A673 (cell line): Measurements from ENCODE around the gene ZMYND11. TPM values are rescaled to one million over a fixed set of nuclear protein-coding genes. Genes with fewer than 3 reads are reported as not detected.

Source experiments
- Bru-seq: library from RNA; stranded (reverse); fragments of 400-500 nt; gene quantifications from one replicate; lab custom pipeline; 2021; lab: Mats Ljungman, UMichigan
- BruChase-seq, 2 experiments: library from RNA; stranded (reverse); fragments of 400-500 nt; gene quantifications; one replicate each; lab custom pipeline; 2021; lab: Mats Ljungman, UMichigan
- BruUV-seq: library from RNA; stranded (reverse); fragments of 400-500 nt; replicated peaks from 2 replicates; lab custom pipeline; 2021; lab: Mats Ljungman, UMichigan
- CTCF ChIA-PET: fragments of 300-600 bp; sonication (Branson Sonifier 250); formaldehyde crosslinking; loops from one replicate; lab custom pipeline; 2022; ENCODE audit warnings: antibody characterized with exemption; lab: Charles Lee
- POLR2A ChIA-PET: fragments of 300-600 bp; sonication (Branson Sonifier 250); formaldehyde crosslinking; loops from one replicate; lab custom pipeline; 2022; ENCODE audit warnings: antibody characterized with exemption; ENCODE audit not compliant: low non-redundant PET; lab: Charles Lee
- DNase-seq: peaks from one replicate; pipeline ENCODE4 v3.0.0-alpha.2; 2015; ENCODE audit warnings: low spot score
- H3K27ac ChIP-seq: fragments of 200-600 bp; sonication (generic); 2 replicates; pipeline ENCODE4 v1.5.1; 2016; ENCODE audit warnings: mixed run types, low read depth, mild to moderate bottlenecking, mixed read lengths, antibody characterized with exemption, low read length; ENCODE audit not compliant: poor library complexity, severe bottlenecking
- H3K27me3 ChIP-seq: fragments of 200-600 bp; sonication (generic); replicated peaks from 2 replicates; pipeline ENCODE4 v1.6.1; 2017; ENCODE audit warnings: mixed run types, low read depth, mild to moderate bottlenecking, mixed read lengths, antibody characterized with exemption, low read length; ENCODE audit not compliant: insufficient read depth, poor library complexity
- H3K36me3 ChIP-seq: fragments of 200-600 bp; sonication (generic); 2 replicates; pipeline ENCODE4 v1.6.1; 2016; ENCODE audit warnings: mixed run types, mild to moderate bottlenecking, mixed read lengths, antibody characterized with exemption, low read length; ENCODE audit not compliant: insufficient read depth, poor library complexity, severe bottlenecking
- H3K4me1 ChIP-seq: fragments of 200-600 bp; sonication (generic); 2 replicates; pipeline ENCODE4 v1.6.1; 2017; ENCODE audit warnings: mixed run types, mild to moderate bottlenecking, mixed read lengths, antibody characterized with exemption, low read length; ENCODE audit not compliant: insufficient read depth, poor library complexity, severe bottlenecking
- H3K4me3 ChIP-seq: fragments of 200-600 bp; sonication (generic); 2 replicates; pipeline ENCODE4 v1.5.1; 2016; ENCODE audit warnings: low read depth, mixed run types, mild to moderate bottlenecking, mixed read lengths, low read length; ENCODE audit not compliant: poor library complexity, severe bottlenecking
- H3K9me3 ChIP-seq: fragments of 200-600 bp; sonication (generic); 2 replicates; pipeline ENCODE4 v1.6.1; 2016; ENCODE audit warnings: mixed run types, low read depth, mild to moderate bottlenecking, mixed read lengths, antibody characterized with exemption, low read length; ENCODE audit not compliant: poor library complexity, severe bottlenecking
- EZH2 ChIP-seq: fragments of 200-600 bp; sonication (generic); IDR thresholded peaks from 2 replicates; pipeline ENCODE4 v1.6.1; 2017; ENCODE audit warnings: borderline replicate concordance, low read depth, mild to moderate bottlenecking, mixed read lengths, antibody characterized with exemption, low read length; ENCODE audit not compliant: poor library complexity, severe bottlenecking
- intact Hi-C: fragments of 100-400 bp; cut with micrococcal nuclease; formaldehyde crosslinking; loops from one replicate; pipeline ENCODE4 v1.10.0; 2022; ENCODE audit not compliant: unreplicated experiment
- long read RNA-seq: library from polyadenylated mRNA; stranded (forward); transcript quantifications from one replicate; pipeline ENCODE4 v2.0.0, GENCODE V29; 2022
- total RNA-seq: library from RNA; stranded (reverse); gene quantifications from 2 replicates; pipeline ENCODE4 v1.2.3, GENCODE V29; 2021
- TF ChIP-seq, protein P1 (sequence below): fragments of 300-800, 200-600 bp; sonication (generic); conservative IDR thresholded peaks from 2 replicates; pipeline ENCODE4 v1.5.1; 2017; ENCODE audit warnings: low read depth, mild to moderate bottlenecking, antibody characterized with exemption, low read length, moderate library complexity, mixed read lengths

ZMYND11 gene
- total RNA-seq = 81.2 and 82.8 TPM in 2 replicates
- percentile 91 among the genes with signal in this experiment for Bru-seq, nascent RNA
- BruChase-seq, experiment 1, labeled RNA remaining after a 2-hour chase = percentile 89 among the genes with signal in this experiment
- BruChase-seq, experiment 2, labeled RNA remaining after a 6-hour chase = percentile 86 among the genes with signal in this experiment
- long read RNA-seq, full-length matches to known transcripts = 24 of 99 reads
- long read RNA-seq, partial matches to known transcripts = 18 of 99 reads
- long read RNA-seq, other reads (novel, unspliced or antisense) = 57 of 99 reads

DNA sequence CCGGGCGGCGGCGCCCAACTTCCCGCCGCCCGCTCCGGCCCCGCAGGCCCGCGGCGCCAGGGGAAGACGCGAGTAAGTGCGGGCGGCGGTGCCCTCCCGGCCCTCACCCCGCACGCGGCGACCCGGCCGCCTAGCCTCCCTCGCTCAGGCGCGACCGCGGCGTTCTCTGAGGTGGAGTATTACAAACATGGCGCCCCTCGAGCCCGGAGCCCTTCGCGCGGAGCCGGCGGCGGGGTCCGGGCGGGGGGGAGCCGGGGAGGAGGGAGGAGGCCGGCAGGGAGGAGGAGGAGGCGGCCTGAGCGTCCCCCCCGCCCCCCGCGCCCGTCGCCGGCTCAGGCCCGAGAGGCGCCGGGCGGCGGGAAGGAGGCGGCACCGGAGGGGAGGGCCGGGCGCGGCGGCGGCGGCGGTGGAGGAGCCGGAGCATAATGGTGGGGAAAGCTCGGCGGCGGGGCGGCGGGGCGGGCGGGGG, at the start of gene ZMYND11:
ZMYND11 (plus strand) TSS at position 324 of the 469 bp plus-strand sequence. CDS start 44,558 bp downstream, outside the sequence.
- BruUV-seq = no TSS peak
- TF ChIP-seq EZH2 = no peak
- TF ChIP-seq, protein P1, sequence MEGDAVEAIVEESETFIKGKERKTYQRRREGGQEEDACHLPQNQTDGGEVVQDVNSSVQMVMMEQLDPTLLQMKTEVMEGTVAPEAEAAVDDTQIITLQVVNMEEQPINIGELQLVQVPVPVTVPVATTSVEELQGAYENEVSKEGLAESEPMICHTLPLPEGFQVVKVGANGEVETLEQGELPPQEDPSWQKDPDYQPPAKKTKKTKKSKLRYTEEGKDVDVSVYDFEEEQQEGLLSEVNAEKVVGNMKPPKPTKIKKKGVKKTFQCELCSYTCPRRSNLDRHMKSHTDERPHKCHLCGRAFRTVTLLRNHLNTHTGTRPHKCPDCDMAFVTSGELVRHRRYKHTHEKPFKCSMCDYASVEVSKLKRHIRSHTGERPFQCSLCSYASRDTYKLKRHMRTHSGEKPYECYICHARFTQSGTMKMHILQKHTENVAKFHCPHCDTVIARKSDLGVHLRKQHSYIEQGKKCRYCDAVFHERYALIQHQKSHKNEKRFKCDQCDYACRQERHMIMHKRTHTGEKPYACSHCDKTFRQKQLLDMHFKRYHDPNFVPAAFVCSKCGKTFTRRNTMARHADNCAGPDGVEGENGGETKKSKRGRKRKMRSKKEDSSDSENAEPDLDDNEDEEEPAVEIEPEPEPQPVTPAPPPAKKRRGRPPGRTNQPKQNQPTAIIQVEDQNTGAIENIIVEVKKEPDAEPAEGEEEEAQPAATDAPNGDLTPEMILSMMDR = no peak
- Histone ChIP-seq H3K4me1 (peaks cover 21% of the 10 kb centered on the region), H3K9me3 (no peaks in the 10 kb centered on the region), H3K36me3 (no peaks in the 10 kb centered on the region), H3K27me3 (no peaks in the 10 kb centered on the region), H3K4me3 (peak within 1 kb of the TSS; percentile 66), H3K27ac (peak within 1 kb of the TSS; percentile 97)
- ChIA-PET CTCF (no interaction called here), POLR2A (no interaction called here)
- intact Hi-C loops = no loop called here
- DNase-seq = peak; percentile 82

DNA sequence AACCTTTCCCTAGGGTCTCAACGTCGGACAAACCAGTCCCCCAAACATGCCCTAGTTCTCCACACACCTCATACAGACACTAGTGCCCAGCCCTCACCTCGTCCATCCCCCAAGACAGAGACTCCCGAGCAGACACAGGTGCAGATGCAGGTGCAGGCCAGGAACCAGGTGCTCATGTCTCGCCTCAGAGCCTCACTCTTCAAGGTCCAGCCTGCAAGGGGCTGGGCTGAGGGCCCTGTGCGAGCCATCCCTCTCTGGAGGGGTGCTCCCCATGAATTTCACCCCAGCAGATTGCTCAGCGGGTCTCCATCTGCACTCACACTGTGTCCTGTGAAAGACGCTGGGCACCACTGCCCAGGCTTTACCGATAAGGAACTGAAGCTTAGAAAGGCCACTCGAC, 49.2 kb upstream of the ZMYND11 start:
- ChIA-PET CTCF (no interaction called here), POLR2A (no interaction called here)
- TF ChIP-seq, protein P1 = no peak
- no peak for TF ChIP-seq EZH2

DNA sequence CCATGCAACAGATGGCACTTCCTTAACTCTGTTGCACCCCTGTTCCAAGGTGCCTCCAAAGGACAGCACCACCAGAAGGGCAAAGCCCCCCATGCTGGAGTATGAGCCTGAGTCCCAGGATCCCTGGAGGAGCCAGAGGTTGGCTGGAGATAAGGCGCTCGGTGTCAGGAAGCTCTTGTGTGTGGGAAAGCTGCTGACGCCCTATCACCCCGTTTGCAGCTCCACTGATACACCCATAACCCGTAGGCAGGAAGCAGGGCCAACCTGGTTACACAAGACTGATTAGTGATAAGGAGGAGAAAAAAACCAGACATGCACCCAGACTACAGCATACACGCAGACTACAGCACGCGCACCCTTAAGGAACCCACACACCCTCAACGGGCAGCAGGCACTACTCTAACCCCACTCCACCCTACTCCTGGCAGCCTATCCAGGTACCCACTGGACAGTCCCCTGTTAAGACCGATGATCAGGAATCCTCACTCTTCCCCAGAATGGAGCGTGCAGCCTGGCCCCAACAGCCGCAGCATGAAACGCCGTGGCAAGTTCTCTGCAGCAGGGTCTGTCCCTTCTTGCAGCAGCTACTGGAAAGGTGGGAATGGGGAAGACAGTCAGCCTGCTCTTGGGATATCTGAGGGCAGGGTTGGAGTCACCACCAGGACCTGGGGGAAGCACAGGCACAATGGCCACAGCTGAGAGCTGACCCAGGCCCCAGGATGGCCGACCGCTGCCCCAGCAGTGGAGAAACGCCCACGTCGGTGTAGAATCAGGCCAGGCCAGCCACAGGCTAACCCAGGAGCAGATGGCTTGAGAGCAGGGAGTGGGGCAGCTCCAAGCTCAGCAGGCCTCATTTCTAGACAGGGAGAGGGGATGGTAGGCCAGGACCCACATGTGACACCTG, 47.8 kb upstream of the ZMYND11 start:
- Histone ChIP-seq H3K4me1 (no peaks in the 10 kb centered on the region), H3K36me3 (no peaks in the 10 kb centered on the region), H3K9me3 (no peaks in the 10 kb centered on the region), H3K4me3 (no peak overlapping the region), H3K27me3 (no peaks in the 10 kb centered on the region), H3K27ac (no peak overlapping the region)
- CTCF ChIA-PET = no interaction called here
- no TSS peak for BruUV-seq
- POLR2A ChIA-PET = no interaction called here
- DNase-seq = no peak
- TF ChIP-seq EZH2 = no peak
- TF ChIP-seq, protein P1 = no peak
- intact Hi-C loops = no loop called here

More for the DNA sequence above, 49.2 kb upstream of the ZMYND11 start:
- DNase-seq = no peak
- intact Hi-C loops = no loop called here
- no peak overlapping the region for H3K4me3 ChIP-seq
- no peaks in the 10 kb centered on the region for H3K4me1 ChIP-seq
- H3K27me3 ChIP-seq = no peaks in the 10 kb centered on the region
- no TSS peak for BruUV-seq
- no peaks in the 10 kb centered on the region for H3K9me3 ChIP-seq
- no peaks in the 10 kb centered on the region for H3K36me3 ChIP-seq
- no peak overlapping the region for H3K27ac ChIP-seq
